ENCODE measurements around the gene HAUS3.
"Not testable (repeated sequence)": the region's sequence is repeated elsewhere in the genome, so short reads cannot be mapped to it uniquely, and the experiment has no call there.

HAUS3 gene

DNA sequence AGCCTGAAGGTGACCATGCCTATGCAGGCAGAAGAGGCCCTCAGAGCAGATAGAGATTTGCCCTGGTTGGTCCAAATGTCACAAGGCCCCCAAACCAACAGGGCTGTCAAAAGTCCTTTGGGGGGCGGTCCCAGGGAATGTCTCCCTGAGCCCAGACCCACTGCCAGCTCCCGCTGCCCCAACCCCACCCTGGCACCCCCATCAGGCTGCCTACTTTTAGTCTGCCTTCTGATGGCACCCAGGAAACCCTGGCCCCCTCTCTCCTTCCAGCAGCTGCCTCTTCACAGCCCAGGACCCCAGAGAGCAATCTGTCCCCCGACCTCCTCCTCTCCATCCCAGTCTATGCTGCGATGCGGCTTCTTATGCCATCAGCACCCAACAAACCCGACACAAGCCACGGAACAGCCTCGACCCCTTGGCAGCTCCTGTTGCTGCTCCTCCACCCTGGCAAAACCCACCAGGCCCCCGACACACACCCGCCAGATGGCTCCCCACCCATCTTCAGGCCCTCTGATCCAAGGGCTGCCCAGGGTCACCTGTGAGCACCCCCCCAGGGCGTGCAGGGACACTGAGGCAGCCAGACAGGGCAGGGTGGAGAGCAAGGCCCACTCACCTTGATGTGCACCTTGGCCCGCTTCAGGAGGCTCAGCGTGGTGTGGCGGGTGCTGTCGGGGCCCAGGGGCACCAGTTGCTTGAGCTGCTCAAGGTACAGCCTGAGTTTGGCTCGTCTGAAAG is 10.0 kb upstream of the HAUS3 start:
- DNase-seq (ENCODE audit: low spot score) = no peak

DNA sequence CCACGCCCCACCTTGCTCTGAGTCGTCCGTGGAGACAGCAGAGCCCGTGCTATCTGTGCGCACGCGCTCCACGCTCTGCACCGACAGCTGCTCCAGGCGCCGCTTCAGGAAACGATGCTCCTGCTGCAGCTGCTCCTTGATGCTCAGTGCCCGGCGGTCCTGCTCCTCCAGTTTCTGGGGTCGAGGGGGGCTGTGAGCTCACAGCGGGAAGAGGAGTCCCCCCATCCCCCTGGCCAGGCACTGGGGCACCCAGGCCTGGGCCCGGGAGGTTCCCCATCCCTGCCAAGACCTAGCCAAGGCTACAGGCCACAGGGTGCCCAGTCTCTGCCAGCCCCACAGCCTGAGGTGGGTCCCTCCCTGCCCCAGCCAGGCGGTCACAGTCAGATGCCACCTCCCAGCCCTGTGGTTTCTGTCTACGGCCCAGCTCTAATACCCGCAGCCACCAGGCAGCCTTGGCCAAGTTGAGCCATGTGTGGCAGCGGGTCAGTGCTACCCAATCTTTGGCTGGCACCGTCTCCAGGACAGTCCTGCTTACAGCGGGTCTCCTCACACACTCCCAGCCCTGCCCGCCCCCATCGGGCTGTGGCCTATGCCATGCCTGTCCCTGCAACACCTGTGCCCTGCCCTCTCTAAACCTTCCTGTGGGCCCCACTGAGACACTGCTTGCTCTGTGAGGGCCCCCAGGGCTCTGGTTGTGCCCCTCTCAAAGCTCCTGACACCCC is 9.3 kb upstream of the HAUS3 start:
- no peak for DNase-seq (ENCODE audit: low spot score)

- DNase-seq (ENCODE audit: low spot score) = no peak
Observed at GRCh38 chr4:2250357-2251072, 8.6 kb upstream of the HAUS3 start.

- DNase-seq (ENCODE audit: low spot score) = peak; percentile 3
Observed at GRCh38 chr4:2249526-2250356, 7.8 kb upstream of the HAUS3 start.

GRCh38 chr4:2248821-2249261 is 6.9 kb upstream of the HAUS3 start:
- peak; percentile 5 for DNase-seq (ENCODE audit: low spot score)

GRCh38 chr4:2248044-2248780 is 6.3 kb upstream of the HAUS3 start:
- DNase-seq (ENCODE audit: low spot score) = peak; percentile 4

- DNase-seq (ENCODE audit: low spot score) = peak; percentile 4
Observed at GRCh38 chr4:2247128-2248043, 5.5 kb upstream of the HAUS3 start.

- no peak for DNase-seq (ENCODE audit: low spot score)
Observed at GRCh38 chr4:2246384-2247127, 4.6 kb upstream of the HAUS3 start.

DNA sequence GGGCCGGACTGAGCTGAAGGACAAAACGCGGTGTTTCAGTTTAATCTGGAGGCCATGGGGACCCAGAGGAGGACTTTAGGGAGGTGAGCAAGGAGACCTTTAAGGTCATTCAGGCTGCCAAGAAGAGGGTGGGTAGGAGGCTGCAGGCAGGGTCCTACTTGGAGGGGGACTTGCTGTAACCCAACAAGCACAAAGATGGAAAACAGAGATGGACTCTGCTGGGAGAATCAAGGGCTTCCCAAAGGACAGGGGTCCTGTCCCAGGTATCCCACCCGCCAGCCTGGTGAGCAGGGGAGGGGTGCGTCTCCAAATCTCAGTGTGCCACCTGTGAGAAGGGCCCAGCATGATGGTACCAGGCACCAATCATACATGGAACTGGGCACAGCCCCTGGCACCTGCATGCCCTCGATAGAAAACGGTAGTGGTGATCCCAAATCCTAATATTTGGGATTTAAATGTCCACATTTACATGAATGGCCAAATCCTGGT is 3.9 kb upstream of the HAUS3 start:
- peak; percentile 2 for DNase-seq (ENCODE audit: low spot score)

DNA sequence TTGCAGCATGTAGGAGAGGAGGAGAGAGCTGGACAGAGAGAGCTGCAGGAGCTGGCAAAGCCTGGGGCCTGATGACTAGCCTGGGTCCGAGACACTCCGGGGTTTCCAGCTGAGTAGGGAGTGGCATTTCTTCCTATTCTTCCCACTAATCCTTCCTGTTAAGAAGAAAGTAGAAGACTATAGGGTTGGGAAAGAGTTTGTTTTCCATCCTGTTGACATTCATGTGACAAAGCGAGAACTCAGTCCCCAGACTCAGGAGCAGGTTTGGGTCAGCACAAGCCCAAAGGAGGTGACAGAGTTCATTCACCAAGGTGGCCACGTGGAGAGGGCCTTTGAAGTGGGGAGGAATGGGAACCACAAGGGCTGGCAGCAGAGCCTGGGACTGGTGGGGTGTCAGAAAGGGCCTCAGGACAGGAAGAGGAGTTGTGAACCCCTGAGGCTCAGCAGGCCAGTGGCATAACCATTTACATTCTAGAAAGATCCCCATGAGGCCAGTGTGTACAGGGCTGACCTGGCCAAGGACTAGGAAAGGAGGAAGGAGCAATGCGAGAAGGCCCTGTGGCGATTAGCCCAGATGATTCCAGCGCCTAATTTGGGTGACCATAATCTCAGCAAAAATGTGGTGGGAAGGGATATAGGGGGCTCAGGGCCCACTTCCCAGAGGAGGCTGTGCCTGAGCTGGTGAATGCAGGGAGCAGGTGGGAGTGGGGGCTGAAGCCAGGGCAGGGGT is 3.3 kb upstream of the HAUS3 start:
- peak; percentile 5 for DNase-seq (ENCODE audit: low spot score)

DNA sequence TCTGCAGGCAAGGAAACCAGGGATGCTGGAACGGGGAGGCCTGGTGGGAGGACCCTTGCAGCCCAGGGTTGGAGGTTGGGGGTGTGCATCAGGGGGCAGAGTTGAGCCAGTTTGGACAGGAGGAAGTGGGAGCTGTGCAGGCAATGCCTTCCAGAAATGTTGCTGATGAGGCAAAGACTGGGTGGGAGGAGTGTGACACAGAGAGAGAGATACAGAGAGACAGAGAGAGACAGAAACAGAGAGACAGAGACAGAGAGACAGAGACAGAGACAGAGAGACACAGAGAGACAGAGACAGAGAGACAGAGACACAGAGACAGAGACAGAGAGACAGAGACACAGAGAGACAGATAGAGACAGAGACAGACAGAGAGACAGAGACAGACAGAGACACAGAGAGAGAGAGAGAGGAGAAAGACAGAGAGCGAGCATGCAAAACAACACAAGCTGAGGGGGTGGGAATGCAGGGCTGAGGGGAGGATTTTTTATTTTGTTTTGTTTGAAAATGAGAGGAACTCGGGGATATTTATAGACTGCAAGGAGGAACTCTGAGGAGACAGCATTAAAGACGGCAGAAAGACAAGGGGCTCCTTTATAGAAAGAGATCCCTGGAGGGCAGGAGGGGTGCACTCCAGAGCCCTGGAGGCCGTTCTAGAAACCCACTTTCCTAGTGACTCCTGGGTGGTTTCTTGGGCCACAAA is 1.9 kb upstream of the HAUS3 start:
- peak; percentile 50 for DNase-seq (ENCODE audit: low spot score)

DNA sequence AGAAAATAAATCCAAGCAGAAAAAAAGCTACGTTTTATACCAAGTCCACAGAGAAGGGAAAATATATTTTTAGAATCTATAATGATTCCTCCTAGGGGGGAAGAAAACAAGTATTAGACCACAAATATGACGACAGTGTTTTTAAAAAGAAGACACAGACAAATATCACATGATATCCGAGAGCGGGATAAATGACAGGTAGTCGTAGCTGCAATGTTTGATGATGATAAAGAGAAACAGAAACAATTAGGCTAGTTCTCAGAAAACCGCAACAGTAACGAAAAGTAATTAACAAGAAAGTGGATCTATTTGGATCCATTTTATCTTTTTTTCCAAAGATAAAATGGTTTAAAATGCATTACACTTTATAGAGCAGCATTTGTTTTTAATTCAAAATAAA is 918 bp downstream of the HAUS3 start:
- DNase-seq (ENCODE audit: low spot score) = no peak

- no peak for DNase-seq (ENCODE audit: low spot score)
Observed at GRCh38 chr4:2236944-2237666, 4.8 kb downstream of the HAUS3 start.

DNA sequence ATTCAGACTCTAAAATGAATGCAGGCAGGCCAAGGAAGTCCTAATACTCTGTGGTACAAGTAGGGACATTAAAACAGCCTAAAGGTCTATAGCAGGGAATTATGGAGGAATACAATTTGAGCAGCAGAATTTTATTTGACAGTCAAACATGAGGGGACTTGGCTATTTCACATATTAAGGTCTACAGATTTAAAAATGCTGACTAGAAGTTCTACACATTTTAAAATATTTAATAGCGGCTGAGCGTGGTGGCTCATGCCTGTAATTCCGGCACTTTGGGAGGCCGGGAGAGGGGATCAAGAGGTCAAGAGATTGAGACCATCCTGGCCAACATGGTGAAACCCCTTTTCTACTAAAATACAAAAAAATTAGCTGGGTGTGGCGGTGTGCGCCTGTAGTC is 10.8 kb downstream of the HAUS3 start:
- DNase-seq (ENCODE audit: low spot score) = no peak

- no peak for DNase-seq (ENCODE audit: low spot score)
Observed at GRCh38 chr4:2226261-2226660, 15.7 kb downstream of the HAUS3 start.

- DNase-seq (ENCODE audit: low spot score) = no peak
Observed at GRCh38 chr4:2222838-2223237, 19.1 kb downstream of the HAUS3 start.

DNA sequence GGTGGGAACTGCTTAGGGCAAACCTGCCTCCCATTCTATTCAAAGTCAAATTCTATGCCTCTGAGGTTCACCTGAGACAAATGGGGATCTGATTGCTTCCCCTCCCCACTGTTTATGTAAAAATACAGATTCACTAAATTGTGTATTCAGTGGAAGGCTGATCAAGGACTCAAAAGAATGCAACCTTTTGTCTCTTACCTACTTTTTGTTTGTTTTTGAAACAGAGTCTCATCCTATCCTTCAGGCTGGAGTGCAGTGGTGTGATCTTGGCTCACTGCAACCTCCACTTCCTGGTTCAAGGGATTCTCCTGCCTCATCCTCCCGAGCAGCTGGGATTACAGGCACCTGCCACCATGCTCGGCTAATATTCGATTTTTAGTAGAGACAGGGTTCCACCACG is 20.5 kb downstream of the HAUS3 start:
- DNase-seq (ENCODE audit: low spot score) = not testable (repeated sequence)

All from AG08396 (cell line).